NB4 (cell line): Measurements from ENCODE around the gene HECA.

Experiments
- MYC ChIP-seq: IDR thresholded peaks from 2 replicates; pipeline ENCODE4 v1.6.1; 2011; ENCODE audit warnings: low read depth, low read length
- POLR2A ChIP-seq: IDR thresholded peaks from 2 replicates; pipeline ENCODE4 v1.6.1; 2011; ENCODE audit warnings: mild to moderate bottlenecking; ENCODE audit not compliant: insufficient read length; ENCODE audit errors: extremely low read depth
- TF ChIP-seq, protein P1 (sequence below): IDR thresholded peaks from one replicate; pipeline ENCODE4 v1.5.1; 2012; ENCODE audit warnings: low read depth, low read length
- TF ChIP-seq, protein P2 (sequence below): IDR thresholded peaks from 2 replicates; pipeline ENCODE4 v1.6.1; 2011; ENCODE audit warnings: low read depth, low read length

DNA sequence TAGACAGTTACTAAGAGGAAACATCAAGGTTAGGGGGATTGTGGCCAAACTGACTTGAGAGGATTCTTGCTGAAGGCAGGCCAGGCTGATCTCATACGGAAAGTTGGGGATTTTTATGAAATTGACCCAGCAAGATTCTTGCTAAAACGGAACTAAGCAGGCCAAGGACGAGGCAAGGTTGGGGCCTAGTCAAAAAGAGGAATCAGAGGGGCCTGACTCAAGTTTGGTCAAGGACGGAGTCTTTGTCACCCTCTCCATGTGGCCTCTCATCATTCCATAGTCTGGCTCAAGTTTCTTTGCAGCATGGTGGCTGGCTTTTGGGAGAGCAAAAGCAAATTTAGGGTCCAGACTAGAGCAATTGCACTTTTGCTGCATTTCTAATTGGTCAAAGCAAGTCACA, 7.9 kb upstream of the HECA start:
- TF ChIP-seq, protein P1, sequence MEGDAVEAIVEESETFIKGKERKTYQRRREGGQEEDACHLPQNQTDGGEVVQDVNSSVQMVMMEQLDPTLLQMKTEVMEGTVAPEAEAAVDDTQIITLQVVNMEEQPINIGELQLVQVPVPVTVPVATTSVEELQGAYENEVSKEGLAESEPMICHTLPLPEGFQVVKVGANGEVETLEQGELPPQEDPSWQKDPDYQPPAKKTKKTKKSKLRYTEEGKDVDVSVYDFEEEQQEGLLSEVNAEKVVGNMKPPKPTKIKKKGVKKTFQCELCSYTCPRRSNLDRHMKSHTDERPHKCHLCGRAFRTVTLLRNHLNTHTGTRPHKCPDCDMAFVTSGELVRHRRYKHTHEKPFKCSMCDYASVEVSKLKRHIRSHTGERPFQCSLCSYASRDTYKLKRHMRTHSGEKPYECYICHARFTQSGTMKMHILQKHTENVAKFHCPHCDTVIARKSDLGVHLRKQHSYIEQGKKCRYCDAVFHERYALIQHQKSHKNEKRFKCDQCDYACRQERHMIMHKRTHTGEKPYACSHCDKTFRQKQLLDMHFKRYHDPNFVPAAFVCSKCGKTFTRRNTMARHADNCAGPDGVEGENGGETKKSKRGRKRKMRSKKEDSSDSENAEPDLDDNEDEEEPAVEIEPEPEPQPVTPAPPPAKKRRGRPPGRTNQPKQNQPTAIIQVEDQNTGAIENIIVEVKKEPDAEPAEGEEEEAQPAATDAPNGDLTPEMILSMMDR: no peak
- TF ChIP-seq POLR2A: no peak
- no peak for TF ChIP-seq MYC
- TF ChIP-seq, protein P2, sequence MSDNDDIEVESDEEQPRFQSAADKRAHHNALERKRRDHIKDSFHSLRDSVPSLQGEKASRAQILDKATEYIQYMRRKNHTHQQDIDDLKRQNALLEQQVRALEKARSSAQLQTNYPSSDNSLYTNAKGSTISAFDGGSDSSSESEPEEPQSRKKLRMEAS: no peak
